K562 (cell line): ENCODE results near the gene DGCR8. TPM values are rescaled to one million over a fixed set of nuclear protein-coding genes. Genes with fewer than 3 reads are reported as not detected.
A peak's percentile ranks its signal among the peaks of the same experiment; 100 is the strongest.

Source experiments
- ATAC-seq: fragments of 200-7000 bp; cut with Tn5 transposase; 3 replicates; pipeline ENCODE4 v1.9.1; 2020; ENCODE audit warnings: moderate library complexity
- BruUV-seq: library from RNA; stranded (reverse); fragments of 400-500 nt; replicated peaks from 2 replicates; lab custom pipeline; 2021; lab: Mats Ljungman, UMichigan
- CTCF ChIA-PET: fragments of 300-600 bp; formaldehyde crosslinking; extraction: SDS; loops from one replicate; lab custom pipeline; 2021; ENCODE audit warnings: low intra/inter-chr PET ratio; lab: Yijun Ruan, JAX
- POLR2A ChIA-PET: fragments of 300-600, 350-650 bp; sonication (Branson Sonifier 250); formaldehyde crosslinking; extraction: SDS; loops from one replicate; lab custom pipeline; 2021; ENCODE audit warnings: antibody characterized with exemption, inconsistent platforms; lab: Yijun Ruan, JAX
- DNase-seq, 4 experiments: peaks; one replicate each; pipeline versions ENCODE4 v3.0.0 to v3.0.0-alpha.2; 2011 to 2018; ENCODE audit warnings: low spot score in 3 of 4, mixed read lengths in 3 of 4; ENCODE audit errors: extremely low read depth in 1 of 4
- FAIRE-seq: peaks from 2 replicates; lab custom pipeline; 2011; peaks lifted over from hg19 to GRCh38; lab: Jason Lieb, UNC
- H2AFZ ChIP-seq: 2 replicates; pipeline ENCODE4 v1.6.0; 2011; ENCODE audit warnings: low read depth, low read length, control low read depth, inconsistent platforms
- H3K27ac ChIP-seq: fragments of 200-600 bp; 3 replicates; pipeline ENCODE4 v1.8.0; 2011; ENCODE audit warnings: low read depth, mild to moderate bottlenecking, control low read depth, inconsistent platforms, low read length, moderate library complexity, mixed read lengths; ENCODE audit errors: extremely low read depth
- H3K27me3 ChIP-seq, 2 experiments: fragments of 300-600 bp in 1 of 2; 2 replicates in 1 of 2; 3 replicates in 1 of 2; pipeline versions ENCODE4 v1.6.0 to v1.8.0; 2011; ENCODE audit warnings: inconsistent platforms in 2 of 2, low read length in 2 of 2, mild to moderate bottlenecking in 1 of 2, mixed read lengths in 1 of 2, moderate library complexity in 1 of 2; ENCODE audit not compliant: control insufficient read depth in 2 of 2, insufficient read depth in 2 of 2
- H3K36me3 ChIP-seq: fragments of 300-600 bp; 3 replicates; pipeline ENCODE4 v1.8.0; 2011; ENCODE audit warnings: mild to moderate bottlenecking, low read length, inconsistent platforms; ENCODE audit not compliant: control insufficient read depth, insufficient read depth
- H3K4me1 ChIP-seq, 2 experiments: fragments of 200-600 bp in 1 of 2; replicated peaks in 1 of 2; 2 replicates in 1 of 2; 3 replicates in 1 of 2; pipeline versions ENCODE4 v1.5.1 to v1.8.0; 2011; ENCODE audit warnings: inconsistent platforms in 2 of 2, low read length in 2 of 2, mild to moderate bottlenecking in 1 of 2, mixed read lengths in 1 of 2, moderate library complexity in 1 of 2; ENCODE audit not compliant: control insufficient read depth in 2 of 2, insufficient read depth in 2 of 2
- H3K4me2 ChIP-seq: 2 replicates; pipeline ENCODE4 v1.6.1; 2011; ENCODE audit warnings: low read length, control low read depth, inconsistent platforms, mixed read lengths; ENCODE audit not compliant: insufficient read depth
- H3K4me3 ChIP-seq: fragments of 200-600 bp; sonication (generic), shearing (Covaris generic); 2 replicates; pipeline ENCODE4 v1.5.1; 2016; ENCODE audit warnings: control low read depth, inconsistent platforms
- H3K79me2 ChIP-seq: fragments of 200-600 bp; 3 replicates; pipeline ENCODE4 v1.8.0; 2011; ENCODE audit warnings: low read length, inconsistent platforms; ENCODE audit not compliant: control insufficient read depth, insufficient read depth
- H3K9ac ChIP-seq, 2 experiments: 2 replicates each; pipeline versions ENCODE4 v1.6.0 to v1.6.1; 2011; ENCODE audit warnings: low read depth in 2 of 2, low read length in 2 of 2, control low read depth in 1 of 2, inconsistent platforms in 1 of 2, mild to moderate bottlenecking in 1 of 2, mixed read lengths in 1 of 2; ENCODE audit not compliant: insufficient read depth in 1 of 2
- H3K9me1 ChIP-seq: one replicate; pipeline ENCODE4 v1.6.0; 2011; ENCODE audit warnings: inconsistent platforms, mild to moderate bottlenecking, low read length, moderate library complexity; ENCODE audit not compliant: control insufficient read depth, insufficient read depth
- H3K9me3 ChIP-seq: replicated peaks from 2 replicates; pipeline ENCODE4 v1.5.1; 2011; ENCODE audit warnings: low read depth, low read length, inconsistent platforms; ENCODE audit not compliant: control insufficient read depth, insufficient read depth
- H4K20me1 ChIP-seq: replicated peaks from 2 replicates; pipeline ENCODE4 v1.6.1; 2011; ENCODE audit warnings: low read length, inconsistent platforms, mixed read lengths; ENCODE audit not compliant: control insufficient read depth, insufficient read depth
- CBX2 ChIP-seq: fragments of 200-600 bp; sonication (generic); IDR thresholded peaks from one replicate; pipeline ENCODE4 v1.6.1; 2012; ENCODE audit warnings: mild to moderate bottlenecking, low read length, inconsistent platforms; ENCODE audit not compliant: insufficient read depth, poor library complexity, severe bottlenecking
- ESRRA ChIP-seq: fragments of 450-650 bp; IDR thresholded peaks from 2 replicates; pipeline ENCODE4 v1.6.1; 2014; ENCODE audit warnings: low read depth, mild to moderate bottlenecking, moderate library complexity, borderline replicate concordance
- GATA2 ChIP-seq: sonication (generic); formaldehyde crosslinking; IDR thresholded peaks from 2 replicates; pipeline ENCODE4 v1.4.0; 2020; ENCODE audit warnings: mild to moderate bottlenecking, missing genetic modification reagents
- KLF6 ChIP-seq: fragments of 250-450 bp; sonication (Bioruptor Pico); IDR thresholded peaks from 2 replicates; pipeline ENCODE4 v1.4.0; 2020; ENCODE audit warnings: mild to moderate bottlenecking, moderate library complexity, borderline replicate concordance
- MYNN ChIP-seq, 2 experiments: sonication (generic); formaldehyde crosslinking in 1 of 2; IDR thresholded peaks; 2 replicates each; pipeline versions ENCODE4 v1.5.0 to v1.6.1; 2016 to 2020; ENCODE audit warnings: antibody characterized with exemption in 1 of 2, missing genetic modification reagents in 1 of 2
- POLR2G ChIP-seq: fragments of 200-400 bp; formaldehyde crosslinking; IDR thresholded peaks from 2 replicates; pipeline ENCODE4 v1.6.1; 2017; ENCODE audit warnings: low read depth, mild to moderate bottlenecking, antibody characterized with exemption, low read length, moderate library complexity
- ZBTB17 ChIP-seq: fragments of 450-650 bp; formaldehyde crosslinking; IDR thresholded peaks from 2 replicates; pipeline ENCODE4 v1.4.0; 2020; ENCODE audit warnings: mild to moderate bottlenecking
- ZBTB40 ChIP-seq, 2 experiments: fragments of 450-650 bp in 1 of 2; sonication (generic) in 1 of 2; formaldehyde crosslinking in 1 of 2; IDR thresholded peaks; 2 replicates each; pipeline versions ENCODE4 v1.7.1 to v1.9.0; 2016 to 2022; ENCODE audit warnings: inconsistent platforms in 1 of 2, mild to moderate bottlenecking in 1 of 2, missing genetic modification reagents in 1 of 2
- WGBS: fragments of 100-300 bp; shearing (Covaris generic); methylation state at CpG from one replicate; pipeline ENCODE4 v1.1.6; 2016; ENCODE audit warnings: low coverage, mixed read lengths; ENCODE audit not compliant: insufficient coverage; ENCODE audit errors: missing lambda C conversion rate; 5-methylcytosine and 5-hydroxymethylcytosine counted together
- in situ Hi-C: fragments of 300-500 bp; cut with MboI; formaldehyde crosslinking; loops from 4 replicates; pipeline ENCODE4 v1.15.0; 2018; ENCODE audit warnings: inconsistent platforms, mixed read lengths
- intact Hi-C: fragments of 100-400 bp; cut with micrococcal nuclease; formaldehyde crosslinking; loops from 2 replicates; pipeline ENCODE4 v1.14.2; 2022
- polyA plus RNA-seq, 8 experiments: library from polyadenylated mRNA; depleted of rRNA in 4 of 8; stranded (reverse) in 5 of 8; unstranded in 3 of 8; fragments of >200 nt; fragmentation: Nextera tagmentation in 2 of 8; fragmentation: Illumina TruSeq in 1 of 8; extraction: Ambion mirVana in 2 of 8; extraction: Trizol in 1 of 8; gene quantifications; 2 replicates each; pipeline versions ENCODE4 v1.2.1 to v1.2.3, GENCODE V29; 2011 to 2014; ENCODE audit warnings: inconsistent platforms in 1 of 8, missing spikeins in 1 of 8
- total RNA-seq, 7 experiments: library from RNA; depleted of rRNA in 6 of 7; stranded (reverse); fragments of >200 nt in 6 of 7; fragmentation: Illumina TruSeq in 2 of 7; extraction: Trizol in 2 of 7; gene quantifications; 2 replicates each; pipeline versions ENCODE4 v1.2.1 to v1.2.3, GENCODE V29; 2011 to 2021; ENCODE audit warnings: low replicate concordance in 1 of 7
- TF ChIP-seq, protein P1 (sequence below): fragments of 450-650 bp; formaldehyde crosslinking; IDR thresholded peaks from 2 replicates; pipeline ENCODE4 v1.4.0; 2022; ENCODE audit warnings: missing genetic modification characterization

Gene DGCR8
- total and polyA plus RNA-seq, 9 of the 15 experiments (the other 6 are each of a cell fraction or from before 2014, with no cell fraction given), result 5.9 to 144 (median 80.1) TPM

- Histone ChIP-seq H3K79me2 (peaks cover 41% of the 10 kb centered on the region), H4K20me1 (peaks cover 58% of the 10 kb centered on the region), H2AFZ (no peak overlapping the region), H3K9ac (peak overlapping the region in 1 of 2 experiments; percentile 66; a peak in 2 of 4 replicates), H3K27ac (no peak overlapping the region), H3K4me3 (no peak overlapping the region), H3K9me1 (peaks cover 16% of the 10 kb centered on the region), H3K27me3 (no peaks in the 10 kb centered on the region), H3K4me1 (peaks cover 11 to 57% of the 10 kb centered on the region in 2 experiments; a peak in 4 of 5 replicates), H3K9me3 (no peaks in the 10 kb centered on the region), H3K36me3 (peaks cover 78% of the 10 kb centered on the region; the same call in 2 of the 3 replicates), H3K4me2 (no peak overlapping the region)
- in situ Hi-C loops, result no loop called here
- no peak for FAIRE-seq
- DNase-seq, result no peak
- POLR2A ChIA-PET, result interaction anchor here (0.6 to 3.5 kb wide), 11 partner anchors 11 to 1001 kb away, joined by 3 to 30 read pairs (median 5); partner anchors contain the start of gene TRMT2A
- ATAC-seq, result no peak
- no TSS peak for BruUV-seq
- CTCF ChIA-PET, result no interaction called here
- intact Hi-C loops, result no loop called here
- WGBS, result 93% methylated on average over 25 of the region's 25 CpGs
- TF ChIP-seq ESRRA (no peak), POLR2G (peak; percentile 54), GATA2 (CRISPR knock-in tag) (no peak), KLF6 (no peak), ZBTB17 (CRISPR knock-in tag) (no peak), MYNN (IDR thresholded peaks at IDR 0.05) (no peak), MYNN (CRISPR knock-in tag; IDR thresholded peaks at IDR 0.05) (peak; percentile 52; the same call in 1 of the 2 replicates), CBX2 (no peak), ZBTB40 (IDR thresholded peaks at IDR 0.05) (no peak), ZBTB40 (CRISPR knock-in tag; IDR thresholded peaks at IDR 0.05) (0 out of 2 replicates have a peak, but pooled peaks have one; percentile 26)
- TF ChIP-seq, protein P1, sequence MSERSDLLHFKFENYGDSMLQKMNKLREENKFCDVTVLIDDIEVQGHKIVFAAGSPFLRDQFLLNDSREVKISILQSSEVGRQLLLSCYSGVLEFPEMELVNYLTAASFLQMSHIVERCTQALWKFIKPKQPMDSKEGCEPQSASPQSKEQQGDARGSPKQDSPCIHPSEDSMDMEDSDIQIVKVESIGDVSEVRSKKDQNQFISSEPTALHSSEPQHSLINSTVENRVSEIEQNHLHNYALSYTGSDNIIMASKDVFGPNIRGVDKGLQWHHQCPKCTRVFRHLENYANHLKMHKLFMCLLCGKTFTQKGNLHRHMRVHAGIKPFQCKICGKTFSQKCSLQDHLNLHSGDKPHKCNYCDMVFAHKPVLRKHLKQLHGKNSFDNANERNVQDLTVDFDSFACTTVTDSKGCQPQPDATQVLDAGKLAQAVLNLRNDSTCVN (CRISPR knock-in tag), result no peak
Measured at GRCh38 chr22:20036535-20037392, 43.3 kb upstream of the DGCR8 start.
